Prostate gland (tissue), 2 donors: ENCODE results near the gene CCDC88A.

ENCODE experiments used
- POLR2A ChIP-seq: fragments of 450-650 bp; IDR thresholded peaks from one replicate; pipeline ENCODE4 v1.6.1; 2016; ENCODE audit warnings: antibody characterized with exemption, mild to moderate bottlenecking
- TF ChIP-seq, protein P1 (sequence below), 4 experiments: fragments of 200-600 bp in 2 of 4; fragments of 450-650 bp in 2 of 4; sonication (generic) in 2 of 4; IDR thresholded peaks; 1 replicate in 3 of 4; 2 replicates in 1 of 4; pipeline ENCODE4 v1.5.1; 2016 to 2019; ENCODE audit warnings: antibody characterized with exemption in 4 of 4, mild to moderate bottlenecking in 2 of 4, moderate library complexity in 2 of 4

DNA sequence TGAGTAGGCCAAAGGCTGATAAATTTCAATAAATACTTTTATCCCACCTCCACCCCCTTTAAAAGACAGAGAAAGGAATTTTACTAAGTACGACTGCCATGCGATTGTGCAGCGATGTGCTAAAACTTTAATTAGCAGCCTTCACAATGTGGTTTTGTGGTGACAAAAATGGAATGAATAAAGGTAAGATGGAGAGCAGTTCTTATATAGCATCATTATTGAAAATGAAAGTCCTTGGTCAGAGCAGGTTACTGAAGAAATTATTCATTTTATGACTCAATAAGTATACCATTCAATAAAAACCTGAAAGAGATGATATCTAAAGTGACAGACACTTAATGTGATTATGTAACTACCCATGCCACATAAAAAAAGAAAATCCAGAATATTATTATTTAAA lies 117.4 kb downstream of the CCDC88A start:
- TF ChIP-seq POLR2A = no peak
- TF ChIP-seq, protein P1, sequence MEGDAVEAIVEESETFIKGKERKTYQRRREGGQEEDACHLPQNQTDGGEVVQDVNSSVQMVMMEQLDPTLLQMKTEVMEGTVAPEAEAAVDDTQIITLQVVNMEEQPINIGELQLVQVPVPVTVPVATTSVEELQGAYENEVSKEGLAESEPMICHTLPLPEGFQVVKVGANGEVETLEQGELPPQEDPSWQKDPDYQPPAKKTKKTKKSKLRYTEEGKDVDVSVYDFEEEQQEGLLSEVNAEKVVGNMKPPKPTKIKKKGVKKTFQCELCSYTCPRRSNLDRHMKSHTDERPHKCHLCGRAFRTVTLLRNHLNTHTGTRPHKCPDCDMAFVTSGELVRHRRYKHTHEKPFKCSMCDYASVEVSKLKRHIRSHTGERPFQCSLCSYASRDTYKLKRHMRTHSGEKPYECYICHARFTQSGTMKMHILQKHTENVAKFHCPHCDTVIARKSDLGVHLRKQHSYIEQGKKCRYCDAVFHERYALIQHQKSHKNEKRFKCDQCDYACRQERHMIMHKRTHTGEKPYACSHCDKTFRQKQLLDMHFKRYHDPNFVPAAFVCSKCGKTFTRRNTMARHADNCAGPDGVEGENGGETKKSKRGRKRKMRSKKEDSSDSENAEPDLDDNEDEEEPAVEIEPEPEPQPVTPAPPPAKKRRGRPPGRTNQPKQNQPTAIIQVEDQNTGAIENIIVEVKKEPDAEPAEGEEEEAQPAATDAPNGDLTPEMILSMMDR (IDR thresholded peaks at IDR 0.05) = no peak
